A673 (cell line): ENCODE data around the gene SH3PXD2B. TPM values are rescaled to one million over a fixed set of nuclear protein-coding genes. Genes with fewer than 3 reads are reported as not detected.

ENCODE experiments used
- BruUV-seq: library from RNA; stranded (reverse); fragments of 400-500 nt; replicated peaks from 2 replicates; lab custom pipeline; 2021; lab: Mats Ljungman, UMichigan
- CTCF ChIA-PET: fragments of 300-600 bp; sonication (Branson Sonifier 250); formaldehyde crosslinking; loops from one replicate; lab custom pipeline; 2022; ENCODE audit warnings: antibody characterized with exemption; lab: Charles Lee
- POLR2A ChIA-PET: fragments of 300-600 bp; sonication (Branson Sonifier 250); formaldehyde crosslinking; loops from one replicate; lab custom pipeline; 2022; ENCODE audit warnings: antibody characterized with exemption; ENCODE audit not compliant: low non-redundant PET; lab: Charles Lee
- DNase-seq: peaks from one replicate; pipeline ENCODE4 v3.0.0-alpha.2; 2015; ENCODE audit warnings: low spot score
- H3K27ac ChIP-seq: fragments of 200-600 bp; sonication (generic); 2 replicates; pipeline ENCODE4 v1.5.1; 2016; ENCODE audit warnings: mixed run types, low read depth, mild to moderate bottlenecking, mixed read lengths, antibody characterized with exemption, low read length; ENCODE audit not compliant: poor library complexity, severe bottlenecking
- H3K27me3 ChIP-seq: fragments of 200-600 bp; sonication (generic); replicated peaks from 2 replicates; pipeline ENCODE4 v1.6.1; 2017; ENCODE audit warnings: mixed run types, low read depth, mild to moderate bottlenecking, mixed read lengths, antibody characterized with exemption, low read length; ENCODE audit not compliant: insufficient read depth, poor library complexity
- H3K36me3 ChIP-seq: fragments of 200-600 bp; sonication (generic); 2 replicates; pipeline ENCODE4 v1.6.1; 2016; ENCODE audit warnings: mixed run types, mild to moderate bottlenecking, mixed read lengths, antibody characterized with exemption, low read length; ENCODE audit not compliant: insufficient read depth, poor library complexity, severe bottlenecking
- H3K4me1 ChIP-seq: fragments of 200-600 bp; sonication (generic); 2 replicates; pipeline ENCODE4 v1.6.1; 2017; ENCODE audit warnings: mixed run types, mild to moderate bottlenecking, mixed read lengths, antibody characterized with exemption, low read length; ENCODE audit not compliant: insufficient read depth, poor library complexity, severe bottlenecking
- H3K4me3 ChIP-seq: fragments of 200-600 bp; sonication (generic); 2 replicates; pipeline ENCODE4 v1.5.1; 2016; ENCODE audit warnings: low read depth, mixed run types, mild to moderate bottlenecking, mixed read lengths, low read length; ENCODE audit not compliant: poor library complexity, severe bottlenecking
- H3K9me3 ChIP-seq: fragments of 200-600 bp; sonication (generic); 2 replicates; pipeline ENCODE4 v1.6.1; 2016; ENCODE audit warnings: mixed run types, low read depth, mild to moderate bottlenecking, mixed read lengths, antibody characterized with exemption, low read length; ENCODE audit not compliant: poor library complexity, severe bottlenecking
- CTCF ChIP-seq: fragments of 300-800, 200-600 bp; sonication (generic); conservative IDR thresholded peaks from 2 replicates; pipeline ENCODE4 v1.5.1; 2017; ENCODE audit warnings: low read depth, mild to moderate bottlenecking, antibody characterized with exemption, low read length, moderate library complexity, mixed read lengths
- EZH2 ChIP-seq: fragments of 200-600 bp; sonication (generic); IDR thresholded peaks from 2 replicates; pipeline ENCODE4 v1.6.1; 2017; ENCODE audit warnings: borderline replicate concordance, low read depth, mild to moderate bottlenecking, mixed read lengths, antibody characterized with exemption, low read length; ENCODE audit not compliant: poor library complexity, severe bottlenecking
- intact Hi-C: fragments of 100-400 bp; cut with micrococcal nuclease; formaldehyde crosslinking; loops from one replicate; pipeline ENCODE4 v1.10.0; 2022; ENCODE audit not compliant: unreplicated experiment
- total RNA-seq: library from RNA; stranded (reverse); gene quantifications from 2 replicates; pipeline ENCODE4 v1.2.3, GENCODE V29; 2021

The SH3PXD2B gene
- total RNA-seq, 1 experiment from 2014 or later: 28.1 TPM

- Histone ChIP-seq H3K27me3 (no peaks in the 10 kb centered on the region), H3K36me3 (no peaks in the 10 kb centered on the region), H3K27ac (no peak overlapping the region), H3K4me1 (no peaks in the 10 kb centered on the region), H3K4me3 (no peak overlapping the region), H3K9me3 (no peaks in the 10 kb centered on the region)
- no TSS peak for BruUV-seq
- ChIA-PET POLR2A (no interaction called here), CTCF (no interaction called here)
- intact Hi-C loops: no loop called here
- DNase-seq: no peak
- no peak for TF ChIP-seq EZH2
- TF ChIP-seq CTCF: no peak
Measured at GRCh38 chr5:172339264-172340180, 114.8 kb downstream of the SH3PXD2B start.

- Histone ChIP-seq H3K27me3 (no peaks in the 10 kb centered on the region), H3K36me3 (no peaks in the 10 kb centered on the region), H3K4me3 (no peak overlapping the region), H3K4me1 (no peaks in the 10 kb centered on the region), H3K9me3 (no peaks in the 10 kb centered on the region), H3K27ac (no peak overlapping the region)
- no peak for TF ChIP-seq CTCF
- no peak for TF ChIP-seq EZH2
- peak; percentile 34 for DNase-seq
- POLR2A ChIA-PET: no interaction called here
- intact Hi-C loops: no loop called here
- no TSS peak for BruUV-seq
- CTCF ChIA-PET: no interaction called here
Measured at GRCh38 chr5:172336676-172337285, 117.5 kb downstream of the SH3PXD2B start.

- intact Hi-C loops: no loop called here
- TF ChIP-seq EZH2 (no peak), CTCF (no peak)
- no peaks in the 10 kb centered on the region for H3K36me3 ChIP-seq
- BruUV-seq: no TSS peak
- no peaks in the 10 kb centered on the region for H3K9me3 ChIP-seq
- ChIA-PET CTCF (no interaction called here), POLR2A (no interaction called here)
- no peak for DNase-seq
- no peak overlapping the region for H3K4me3 ChIP-seq
- no peaks in the 10 kb centered on the region for H3K4me1 ChIP-seq
- H3K27ac ChIP-seq: no peak overlapping the region
- H3K27me3 ChIP-seq: no peaks in the 10 kb centered on the region
Measured at GRCh38 chr5:172336264-172336663, 118.1 kb downstream of the SH3PXD2B start.
